GM12864 (cell line): ENCODE measurements around the gene NRG2.
A peak's percentile ranks its signal among the peaks of the same experiment; 100 is the strongest.

Experiments used
- DNase-seq: peaks from one replicate; pipeline ENCODE4 v3.0.0-alpha.2; 2011; ENCODE audit warnings: low read depth
- H3K4me3 ChIP-seq: 2 replicates; pipeline ENCODE4 v1.5.1; 2011; ENCODE audit warnings: mild to moderate bottlenecking, low read depth, low read length, control low read depth
- TF ChIP-seq, protein P1 (sequence below): IDR thresholded peaks from 2 replicates; pipeline ENCODE4 v1.5.1; 2011; ENCODE audit warnings: low read depth, mild to moderate bottlenecking, moderate library complexity, low read length, control low read depth, inconsistent platforms; ENCODE audit errors: missing control alignments

NRG2 gene

DNA sequence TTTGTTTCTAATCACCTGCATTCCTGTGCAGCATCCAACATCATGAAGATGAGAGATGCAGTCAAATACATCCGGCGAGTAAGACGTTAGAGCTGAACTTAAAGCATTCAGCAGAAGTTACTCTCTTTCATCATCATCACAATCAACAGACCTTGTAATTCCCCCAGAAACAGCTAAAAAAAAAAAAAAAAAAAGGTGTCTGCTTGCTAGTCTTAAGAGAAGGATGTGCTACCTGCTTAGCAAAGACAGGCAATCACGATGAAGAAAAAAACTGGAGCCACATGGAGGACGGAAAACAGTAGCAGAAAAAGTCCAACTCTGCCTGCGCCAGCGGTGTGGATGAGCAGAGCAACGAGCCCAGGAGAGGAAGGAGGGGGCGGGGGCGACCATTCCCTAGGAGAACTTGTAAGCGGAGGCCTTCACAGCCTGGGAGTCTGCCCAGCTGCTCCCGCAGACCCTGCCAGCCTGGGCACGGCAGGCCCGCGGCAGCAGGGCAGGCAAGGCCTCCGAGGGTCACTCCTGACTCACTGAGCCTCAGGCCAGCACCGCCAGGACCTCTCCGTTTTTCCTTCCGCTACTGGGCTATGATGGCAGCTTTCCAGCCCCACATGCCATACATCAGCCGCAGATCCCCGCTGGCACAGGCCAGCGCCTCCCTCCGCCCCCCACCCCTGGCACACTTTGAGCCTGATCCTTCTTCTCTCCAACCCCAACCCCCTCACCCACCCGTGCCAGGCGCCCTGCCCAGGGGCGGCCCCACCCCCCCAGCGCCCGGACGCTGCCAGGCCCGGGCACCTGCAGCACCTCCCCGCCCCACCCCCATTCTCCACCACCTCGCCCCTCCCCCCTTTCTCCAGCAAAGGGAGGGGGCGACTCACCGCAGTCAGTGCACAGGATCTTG lies 1.4 kb downstream of the NRG2 start:
- TF ChIP-seq, protein P1, sequence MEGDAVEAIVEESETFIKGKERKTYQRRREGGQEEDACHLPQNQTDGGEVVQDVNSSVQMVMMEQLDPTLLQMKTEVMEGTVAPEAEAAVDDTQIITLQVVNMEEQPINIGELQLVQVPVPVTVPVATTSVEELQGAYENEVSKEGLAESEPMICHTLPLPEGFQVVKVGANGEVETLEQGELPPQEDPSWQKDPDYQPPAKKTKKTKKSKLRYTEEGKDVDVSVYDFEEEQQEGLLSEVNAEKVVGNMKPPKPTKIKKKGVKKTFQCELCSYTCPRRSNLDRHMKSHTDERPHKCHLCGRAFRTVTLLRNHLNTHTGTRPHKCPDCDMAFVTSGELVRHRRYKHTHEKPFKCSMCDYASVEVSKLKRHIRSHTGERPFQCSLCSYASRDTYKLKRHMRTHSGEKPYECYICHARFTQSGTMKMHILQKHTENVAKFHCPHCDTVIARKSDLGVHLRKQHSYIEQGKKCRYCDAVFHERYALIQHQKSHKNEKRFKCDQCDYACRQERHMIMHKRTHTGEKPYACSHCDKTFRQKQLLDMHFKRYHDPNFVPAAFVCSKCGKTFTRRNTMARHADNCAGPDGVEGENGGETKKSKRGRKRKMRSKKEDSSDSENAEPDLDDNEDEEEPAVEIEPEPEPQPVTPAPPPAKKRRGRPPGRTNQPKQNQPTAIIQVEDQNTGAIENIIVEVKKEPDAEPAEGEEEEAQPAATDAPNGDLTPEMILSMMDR = no peak
- no peak for DNase-seq
- peak overlapping the region; percentile 76 for H3K4me3 ChIP-seq

DNA sequence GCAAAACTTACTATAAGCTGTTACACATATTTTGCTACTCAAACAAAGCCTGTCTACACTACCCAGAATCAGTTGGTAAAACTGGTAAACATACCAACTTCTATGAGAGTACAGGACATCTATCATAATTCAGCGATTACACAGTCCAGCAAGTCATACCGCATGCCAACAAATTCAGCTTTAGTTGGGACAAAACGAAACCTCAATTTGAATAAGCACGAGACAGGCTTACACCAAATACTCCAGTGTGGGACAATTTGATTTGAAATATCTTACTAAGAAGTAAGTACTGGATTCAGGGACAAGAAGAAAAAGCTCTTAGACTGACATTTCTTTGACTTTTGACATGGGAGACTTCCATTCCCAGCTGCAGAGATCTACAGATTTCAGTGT lies 2.0 kb downstream of the NRG2 start:
- TF ChIP-seq, protein P1 = no peak
- DNase-seq = no peak
- H3K4me3 ChIP-seq = peak overlapping the region; percentile 76

DNA sequence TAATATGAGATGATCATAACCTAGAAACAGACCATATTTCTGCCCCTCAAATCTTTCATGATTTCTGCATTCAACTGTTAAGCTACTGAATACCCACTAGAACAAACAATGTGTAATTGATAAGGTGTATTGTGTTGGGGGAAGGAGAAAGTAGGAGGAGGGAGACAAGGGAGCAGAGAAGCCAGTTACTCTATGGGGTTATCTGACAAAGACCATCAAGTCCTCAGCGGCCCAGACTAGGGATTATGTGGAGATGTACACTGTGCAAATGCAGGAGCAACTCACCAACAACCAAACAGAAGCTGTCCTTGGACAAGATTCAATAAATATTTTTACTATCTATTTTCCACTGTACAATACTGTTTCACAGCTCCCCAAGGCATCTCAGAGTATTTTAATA lies 2.7 kb downstream of the NRG2 start:
- no peak for DNase-seq
- TF ChIP-seq, protein P1 = no peak
- H3K4me3 ChIP-seq = peak overlapping the region; percentile 29

DNA sequence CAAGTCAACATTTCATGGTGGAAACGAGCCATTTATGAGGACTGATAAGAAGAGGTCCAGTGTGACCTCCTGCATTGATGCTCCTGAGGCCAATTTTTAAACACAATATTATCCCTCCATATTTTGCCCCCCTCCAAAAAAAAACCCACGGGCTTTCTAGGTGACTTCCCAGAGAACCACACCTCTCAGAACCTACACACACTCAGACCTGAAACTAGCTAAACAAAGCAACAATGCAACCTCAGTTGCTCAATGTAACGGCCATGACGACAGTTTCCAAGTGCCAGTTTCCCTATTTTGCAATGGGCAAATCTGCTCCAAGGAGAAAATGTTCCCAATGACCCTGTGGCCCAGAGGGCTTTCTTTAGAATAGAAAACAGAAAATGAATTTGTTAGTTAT lies 3.5 kb downstream of the NRG2 start:
- TF ChIP-seq, protein P1 = no peak
- no peak for DNase-seq
- peak overlapping the region; percentile 13; the same call in 1 of the 2 replicates for H3K4me3 ChIP-seq

DNA sequence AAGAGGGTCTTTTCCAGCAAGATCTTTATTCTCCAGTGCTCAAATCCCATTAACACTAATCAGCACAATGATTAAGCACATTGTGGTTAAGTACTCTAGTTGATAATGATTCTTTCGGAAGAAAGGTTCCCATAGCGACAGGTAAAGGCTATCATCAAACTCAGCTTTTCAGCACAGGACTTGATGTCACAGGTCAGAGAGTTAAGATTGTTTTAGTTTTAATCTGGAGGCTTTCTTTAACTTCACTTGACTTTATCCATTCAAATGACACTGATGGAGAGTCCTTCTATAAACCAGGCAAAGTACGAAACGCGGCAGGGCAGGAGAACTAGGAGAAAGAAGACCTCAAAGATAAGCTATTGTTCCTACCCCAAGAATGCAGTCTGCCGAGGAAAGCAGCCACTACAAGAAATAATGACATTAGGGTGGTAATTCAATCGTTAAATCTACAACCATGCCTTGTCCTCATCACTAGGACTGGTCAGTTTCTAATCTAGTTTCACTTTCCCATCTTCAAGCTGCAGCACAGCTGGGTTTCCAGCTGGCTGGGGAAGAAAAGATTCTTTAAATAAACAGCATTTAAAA lies 4.6 kb downstream of the NRG2 start:
- H3K4me3 ChIP-seq = no peak overlapping the region; the same call in 1 of the 2 replicates
- TF ChIP-seq, protein P1 = no peak
- DNase-seq = no peak

DNA sequence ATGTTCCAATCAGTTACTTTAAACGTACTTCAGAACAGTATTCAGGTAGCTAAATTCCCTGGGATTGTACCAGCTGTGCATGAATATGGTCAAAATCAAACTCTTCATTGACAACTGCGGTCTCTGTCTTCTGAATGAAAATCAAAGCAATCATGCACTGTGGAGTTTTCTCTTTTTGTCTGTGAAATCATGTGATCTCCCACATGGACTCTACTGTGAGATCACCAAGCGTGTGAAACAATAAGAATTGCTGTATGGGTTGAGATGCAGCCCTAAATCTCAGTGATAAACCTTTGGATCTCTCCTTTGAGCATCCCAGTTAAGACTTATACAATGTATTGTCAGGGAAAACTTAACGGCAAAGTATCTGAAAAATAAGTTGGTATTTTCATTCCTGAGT lies 6.1 kb downstream of the NRG2 start:
- no peak overlapping the region for H3K4me3 ChIP-seq
- TF ChIP-seq, protein P1 = no peak
- no peak for DNase-seq

DNA sequence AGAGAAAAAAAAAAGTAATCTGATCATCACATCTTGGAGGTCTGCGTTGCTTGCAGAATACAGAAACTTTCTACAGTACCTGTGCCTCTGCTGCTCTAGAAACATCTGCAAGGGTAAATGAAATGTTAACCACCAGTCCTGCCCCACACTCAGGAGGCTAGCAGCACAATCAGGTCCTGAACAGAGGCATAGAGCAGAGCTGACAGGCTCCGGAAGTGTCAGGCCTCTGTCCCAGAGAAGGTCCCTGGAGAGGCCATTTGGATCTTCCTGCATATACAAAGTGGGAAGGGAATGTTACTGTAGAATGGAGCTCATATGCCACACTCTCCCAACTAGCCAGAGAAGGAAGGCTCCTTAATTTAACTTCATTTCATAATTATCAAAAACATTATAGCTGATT lies 7.2 kb downstream of the NRG2 start:
- no peak for DNase-seq
- H3K4me3 ChIP-seq = no peak overlapping the region
- TF ChIP-seq, protein P1 = no peak
